ENCODE measurements around the gene CNGB1.

DNA sequence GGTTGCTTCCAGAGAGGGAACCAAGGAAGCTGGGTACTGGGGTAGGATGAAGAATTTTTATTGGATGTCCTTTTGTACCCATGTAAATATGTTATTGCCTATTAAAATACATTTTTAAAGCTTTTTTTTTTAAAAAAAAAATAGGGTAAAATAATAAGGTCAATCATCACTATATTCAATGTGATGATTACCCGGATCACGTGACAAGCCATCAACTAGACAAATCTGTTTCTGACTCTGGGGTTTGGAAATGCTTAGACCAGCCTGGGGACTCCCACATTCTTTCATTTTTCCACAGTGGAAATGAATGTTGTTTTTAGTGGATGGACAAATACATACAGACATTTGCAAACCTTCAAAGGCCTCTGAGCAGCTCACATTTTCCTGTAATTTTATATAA, 88.7 kb downstream of the CNGB1 start:
- TF ChIP-seq POLR2AphosphoS5 (IDR thresholded peaks at IDR 0.05): no peak
- TF ChIP-seq POLR2A (IDR thresholded peaks at IDR 0.05): no peak
- TF ChIP-seq CTCF (IDR thresholded peaks at IDR 0.05 in 8 of 11, conservative IDR thresholded peaks at IDR 0.05 in 3 of 11): no peak
